Measurements from ENCODE around the gene AOC1.

The AOC1 gene

DNA sequence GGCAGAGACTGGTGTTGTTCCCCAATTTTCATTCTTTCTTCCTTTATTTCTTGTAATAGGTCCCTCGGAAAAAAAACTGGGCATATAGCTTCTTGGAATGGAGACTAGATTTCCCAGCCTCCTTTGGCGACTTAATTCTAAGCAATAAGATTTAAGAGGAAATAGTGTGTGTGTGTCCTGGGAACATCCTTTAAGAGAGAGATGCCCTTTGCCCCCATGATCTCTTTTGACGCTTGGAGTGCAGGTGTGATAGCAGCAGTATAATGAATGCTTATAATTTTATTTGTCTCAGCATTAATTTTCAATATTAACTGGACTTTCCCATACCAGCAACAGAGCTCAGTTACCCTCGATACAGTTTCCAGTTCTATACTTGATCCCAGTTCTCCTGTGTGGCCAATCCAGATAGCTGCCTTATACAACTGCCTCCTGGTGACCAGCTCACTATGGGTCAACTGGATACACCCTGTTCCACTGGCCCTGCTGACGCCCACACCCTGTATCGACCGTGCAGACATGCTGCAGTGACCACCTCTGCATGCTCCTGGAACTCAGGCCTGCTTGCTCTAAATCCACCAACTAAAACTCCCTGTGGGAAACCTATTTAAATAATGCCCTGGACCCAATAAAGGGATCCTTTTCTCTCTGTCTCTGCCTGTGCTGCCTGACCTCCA lies 37.9 kb upstream of the AOC1 start:
- POLR2A ChIA-PET = no interaction called here
- CTCF ChIA-PET = no interaction called here
- no peak for DNase-seq (ENCODE audit: low read depth, low spot score)
- TF ChIP-seq, protein P1, sequence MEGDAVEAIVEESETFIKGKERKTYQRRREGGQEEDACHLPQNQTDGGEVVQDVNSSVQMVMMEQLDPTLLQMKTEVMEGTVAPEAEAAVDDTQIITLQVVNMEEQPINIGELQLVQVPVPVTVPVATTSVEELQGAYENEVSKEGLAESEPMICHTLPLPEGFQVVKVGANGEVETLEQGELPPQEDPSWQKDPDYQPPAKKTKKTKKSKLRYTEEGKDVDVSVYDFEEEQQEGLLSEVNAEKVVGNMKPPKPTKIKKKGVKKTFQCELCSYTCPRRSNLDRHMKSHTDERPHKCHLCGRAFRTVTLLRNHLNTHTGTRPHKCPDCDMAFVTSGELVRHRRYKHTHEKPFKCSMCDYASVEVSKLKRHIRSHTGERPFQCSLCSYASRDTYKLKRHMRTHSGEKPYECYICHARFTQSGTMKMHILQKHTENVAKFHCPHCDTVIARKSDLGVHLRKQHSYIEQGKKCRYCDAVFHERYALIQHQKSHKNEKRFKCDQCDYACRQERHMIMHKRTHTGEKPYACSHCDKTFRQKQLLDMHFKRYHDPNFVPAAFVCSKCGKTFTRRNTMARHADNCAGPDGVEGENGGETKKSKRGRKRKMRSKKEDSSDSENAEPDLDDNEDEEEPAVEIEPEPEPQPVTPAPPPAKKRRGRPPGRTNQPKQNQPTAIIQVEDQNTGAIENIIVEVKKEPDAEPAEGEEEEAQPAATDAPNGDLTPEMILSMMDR (IDR thresholded peaks at IDR 0.05; ENCODE audit: insufficient read depth, low read length, missing control alignments) = no peak
- H3K4me3 ChIP-seq (ENCODE audit: low read depth, low read length) = no peak overlapping the region

DNA sequence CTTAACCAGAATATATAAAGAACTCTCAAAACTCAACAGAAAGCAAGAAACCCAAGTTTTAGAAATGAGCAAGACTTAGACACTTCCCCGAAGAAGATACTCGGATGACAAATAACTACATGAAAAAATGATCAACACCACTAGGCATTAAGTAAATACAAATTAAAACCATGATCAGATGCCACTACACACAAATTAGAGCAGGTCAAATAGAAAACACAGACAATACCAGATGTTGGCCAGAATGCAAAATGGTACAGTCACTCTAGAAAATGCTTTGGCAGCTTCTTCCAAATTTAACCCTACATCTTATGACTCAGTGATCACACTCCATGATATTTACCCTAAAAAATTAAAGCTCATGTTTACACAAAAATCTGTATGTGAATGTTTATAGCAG lies 33.3 kb upstream of the AOC1 start:
- TF ChIP-seq, protein P1 (IDR thresholded peaks at IDR 0.05; ENCODE audit: insufficient read depth, low read length, missing control alignments) = no peak
- ChIA-PET POLR2A (no interaction called here), CTCF (no interaction called here)
- no peak for DNase-seq (ENCODE audit: low read depth, low spot score)
- no peak overlapping the region for H3K4me3 ChIP-seq (ENCODE audit: low read depth, low read length)

DNA sequence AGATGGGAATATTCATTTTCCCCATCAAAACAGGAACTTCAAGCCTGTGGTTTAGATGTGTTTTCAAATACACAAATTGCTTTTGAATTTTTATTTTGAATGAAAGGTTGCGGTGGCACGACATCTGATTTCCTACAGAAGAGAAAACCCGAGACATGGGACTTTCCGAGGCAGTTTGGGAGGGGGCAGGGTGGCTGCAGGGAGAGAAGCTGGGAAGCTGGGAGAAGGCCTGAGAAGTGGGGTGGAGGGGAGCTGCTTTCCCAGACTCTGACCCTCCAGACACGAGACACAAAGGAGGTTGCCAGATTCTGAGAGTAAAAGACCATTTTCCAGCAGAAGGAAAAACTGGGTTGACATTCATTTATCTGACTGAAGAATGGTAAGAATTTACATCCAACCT lies 32.2 kb upstream of the AOC1 start:
- no peak for DNase-seq (ENCODE audit: low read depth, low spot score)
- no peak overlapping the region for H3K4me3 ChIP-seq (ENCODE audit: low read depth, low read length)
- CTCF ChIA-PET = no interaction called here
- TF ChIP-seq, protein P1 (IDR thresholded peaks at IDR 0.05; ENCODE audit: insufficient read depth, low read length, missing control alignments) = no peak
- POLR2A ChIA-PET = no interaction called here

DNA sequence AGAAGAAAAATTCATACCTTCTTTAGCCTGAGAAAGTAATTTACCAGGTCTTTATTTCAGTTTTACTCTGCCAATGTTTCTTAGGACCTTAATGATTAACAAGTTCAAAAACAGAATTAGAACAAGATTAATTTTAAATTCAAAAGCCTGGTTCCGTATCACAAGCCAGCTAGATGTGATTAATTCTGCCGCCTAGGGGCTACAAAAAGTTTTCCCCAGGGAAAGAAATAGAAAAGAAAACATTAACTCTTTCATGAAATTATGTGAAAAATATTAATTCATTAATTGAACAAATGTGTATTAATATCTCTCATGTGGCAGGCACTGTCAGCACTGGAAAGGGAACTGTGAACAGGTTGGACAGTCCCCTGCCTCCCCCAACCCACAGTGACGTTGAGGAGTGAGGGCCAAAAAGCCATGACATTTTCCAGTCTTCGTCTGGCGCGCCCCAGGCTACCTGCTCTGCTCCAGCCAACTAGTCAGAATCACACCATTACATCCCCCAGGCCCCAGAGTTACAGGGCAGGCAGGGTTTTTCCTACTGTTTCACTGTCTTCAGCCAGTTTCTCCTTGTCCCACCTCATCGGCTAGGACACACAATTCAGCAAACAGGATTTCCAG lies 31.6 kb upstream of the AOC1 start:
- H3K4me3 ChIP-seq (ENCODE audit: low read depth, low read length) = no peak overlapping the region
- TF ChIP-seq, protein P1 (IDR thresholded peaks at IDR 0.05; ENCODE audit: insufficient read depth, low read length, missing control alignments) = no peak
- POLR2A ChIA-PET = no interaction called here
- CTCF ChIA-PET = no interaction called here
- DNase-seq (ENCODE audit: low read depth, low spot score) = no peak

DNA sequence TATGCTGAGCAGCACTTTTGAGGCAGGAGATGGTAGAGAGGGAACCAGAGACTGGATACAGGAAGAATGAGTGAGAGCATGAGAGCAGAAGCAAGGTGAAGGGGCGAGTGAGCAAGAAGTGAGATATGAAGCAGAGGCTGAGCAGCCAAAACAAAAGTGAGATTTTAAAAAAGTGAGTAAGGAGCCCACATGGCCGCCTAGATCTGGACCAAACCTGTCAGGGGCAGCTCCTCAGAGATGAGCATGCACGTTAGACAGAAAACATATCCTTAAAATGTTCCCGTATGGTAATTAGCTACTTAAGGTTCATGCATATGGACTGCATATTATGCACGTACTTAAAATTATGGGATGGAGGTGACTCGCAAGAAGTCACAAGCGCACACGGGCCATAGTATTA lies 29.3 kb upstream of the AOC1 start:
- ChIA-PET POLR2A (no interaction called here), CTCF (no interaction called here)
- TF ChIP-seq, protein P1 (IDR thresholded peaks at IDR 0.05; ENCODE audit: insufficient read depth, low read length, missing control alignments) = no peak
- no peak for DNase-seq (ENCODE audit: low read depth, low spot score)
- H3K4me3 ChIP-seq (ENCODE audit: low read depth, low read length) = no peak overlapping the region

DNA sequence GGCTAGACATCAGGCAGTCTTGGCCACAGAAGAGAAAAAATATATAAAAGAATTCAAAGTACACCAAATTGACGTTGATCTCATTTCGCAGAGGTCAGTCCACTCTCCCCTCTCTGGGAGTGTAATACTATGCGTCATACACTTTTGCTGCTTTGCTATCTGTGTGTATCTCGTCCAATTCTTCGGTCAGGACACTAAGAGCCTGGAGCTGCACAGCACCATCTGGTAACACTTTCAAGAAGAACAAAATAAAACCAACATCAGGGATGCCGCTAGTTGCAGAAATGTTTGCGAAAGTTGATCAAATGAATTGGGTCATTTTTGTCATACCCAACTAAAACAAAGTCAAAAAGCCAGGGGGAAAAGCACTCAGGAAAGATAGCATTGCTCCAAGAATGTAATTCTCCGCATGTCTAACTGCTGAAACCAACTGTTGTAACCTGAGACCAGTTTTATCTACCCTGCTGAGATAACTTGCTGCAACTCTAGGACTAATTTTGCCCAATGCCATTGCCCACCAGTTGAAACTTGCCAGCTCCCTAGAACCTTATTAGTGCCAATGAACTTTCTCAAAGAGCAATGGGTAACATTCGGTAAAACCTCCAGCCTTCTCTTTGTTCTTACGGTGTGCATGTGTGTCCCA lies 28.7 kb upstream of the AOC1 start:
- CTCF ChIA-PET = no interaction called here
- POLR2A ChIA-PET = no interaction called here

More for the DNA sequence above, 28.7 kb upstream of the AOC1 start:
- DNase-seq (ENCODE audit: low read depth, low spot score) = no peak
- no peak overlapping the region for H3K4me3 ChIP-seq (ENCODE audit: low read depth, low read length)
- TF ChIP-seq, protein P1 (IDR thresholded peaks at IDR 0.05; ENCODE audit: insufficient read depth, low read length, missing control alignments) = no peak

Data from AG04449 (cell line).